ENCODE measurements around the gene DYNC2H1.
A peak's percentile ranks its signal among the peaks of the same experiment; 100 is the strongest.

DYNC2H1 gene

GRCh38 chr11:103108933-103109817 is at the start of gene DYNC2H1:
DYNC2H1 (plus strand) TSS chr11:103109426; CDS start chr11:103109575, 149 bp downstream.
- peak; percentile 66 to 96 (median 89) for DNase-seq
- intact Hi-C loops (cut with DNase I), result no loop called here

- intact Hi-C loops (cut with DNase I), result no loop called here
- DNase-seq, result no peak
These were observed 47.6 kb upstream of the DYNC2H1 start for GRCh38 chr11:103061656-103062055.

GRCh38 chr11:103067118-103067517 is 42.1 kb upstream of the DYNC2H1 start:
- DNase-seq, result no peak

GRCh38 chr11:103069367-103069766 is 39.9 kb upstream of the DYNC2H1 start:
- intact Hi-C loops (cut with DNase I), result no loop called here
- no peak for DNase-seq

More at GRCh38 chr11:103067118-103067517, 42.1 kb upstream of the DYNC2H1 start:
- intact Hi-C loops (cut with DNase I), result no loop called here

- intact Hi-C loops (cut with DNase I), result no loop called here
- no peak for DNase-seq
These were observed 39.1 kb upstream of the DYNC2H1 start for GRCh38 chr11:103070142-103070541.

- no peak for DNase-seq
These were observed 38.2 kb upstream of the DYNC2H1 start for GRCh38 chr11:103071008-103071407.

GRCh38 chr11:103076361-103076760 is 32.9 kb upstream of the DYNC2H1 start:
- intact Hi-C loops (cut with DNase I), result no loop called here
- DNase-seq, result no peak

More at GRCh38 chr11:103071008-103071407, 38.2 kb upstream of the DYNC2H1 start:
- intact Hi-C loops (cut with DNase I), result no loop called here

GRCh38 chr11:103077554-103077953 is 31.7 kb upstream of the DYNC2H1 start:
- no peak for DNase-seq
- intact Hi-C loops (cut with DNase I), result no loop called here

GRCh38 chr11:103078710-103079109 is 30.5 kb upstream of the DYNC2H1 start:
- no peak for DNase-seq
- intact Hi-C loops (cut with DNase I), result no loop called here

GRCh38 chr11:103079833-103080232 is 29.4 kb upstream of the DYNC2H1 start:
- intact Hi-C loops (cut with DNase I), result no loop called here
- no peak for DNase-seq

GRCh38 chr11:103085758-103086365 is 23.4 kb upstream of the DYNC2H1 start:
- intact Hi-C loops (cut with DNase I), result no loop called here
- DNase-seq, result no peak

- intact Hi-C loops (cut with DNase I), result no loop called here
- no peak for DNase-seq
These were observed 22.8 kb upstream of the DYNC2H1 start for GRCh38 chr11:103086461-103086860.

GRCh38 chr11:103091064-103091800 is 18.0 kb upstream of the DYNC2H1 start:
- intact Hi-C loops (cut with DNase I), result no loop called here
- peak in 41 of 42 donors; percentile 20 to 78 (median 55) for DNase-seq

- DNase-seq, result peak; percentile 95 to 100 (median 98)
- intact Hi-C loops (cut with DNase I), result no loop called here
These were observed 17.3 kb upstream of the DYNC2H1 start, which contains the start of gene DCUN1D5 for GRCh38 chr11:103091801-103092524. DCUN1D5 (minus strand) TSS chr11:103092160; CDS start chr11:103091872, 288 bp downstream.

- intact Hi-C loops (cut with DNase I), result no loop called here
- no peak for DNase-seq
These were observed 11.9 kb upstream of the DYNC2H1 start for GRCh38 chr11:103097279-103097678.

GRCh38 chr11:103109818-103110388 is 677 bp downstream of the DYNC2H1 start:
- intact Hi-C loops (cut with DNase I), result no loop called here
- DNase-seq, result peak in 31 of 42 donors; percentile 2 to 51 (median 18)

- intact Hi-C loops (cut with DNase I), result no loop called here
- no peak for DNase-seq
These were observed 1.2 kb downstream of the DYNC2H1 start for GRCh38 chr11:103110391-103110790.

GRCh38 chr11:103111400-103111799 is 2.2 kb downstream of the DYNC2H1 start:
- DNase-seq, result no peak
- intact Hi-C loops (cut with DNase I), result no loop called here

GRCh38 chr11:103112364-103112763 is 3.1 kb downstream of the DYNC2H1 start:
- intact Hi-C loops (cut with DNase I), result no loop called here
- no peak for DNase-seq
